NCI-H2196 treated with DMSO at 0.1 percent for 48 hours (cell line): ENCODE measurements around the gene STARD13.

Experiments
- DNase-seq: peaks from one replicate; lab custom pipeline; 2025; ENCODE audit not compliant: unreplicated experiment; lab: John Stamatoyannopoulos, UW

STARD13 gene

DNA sequence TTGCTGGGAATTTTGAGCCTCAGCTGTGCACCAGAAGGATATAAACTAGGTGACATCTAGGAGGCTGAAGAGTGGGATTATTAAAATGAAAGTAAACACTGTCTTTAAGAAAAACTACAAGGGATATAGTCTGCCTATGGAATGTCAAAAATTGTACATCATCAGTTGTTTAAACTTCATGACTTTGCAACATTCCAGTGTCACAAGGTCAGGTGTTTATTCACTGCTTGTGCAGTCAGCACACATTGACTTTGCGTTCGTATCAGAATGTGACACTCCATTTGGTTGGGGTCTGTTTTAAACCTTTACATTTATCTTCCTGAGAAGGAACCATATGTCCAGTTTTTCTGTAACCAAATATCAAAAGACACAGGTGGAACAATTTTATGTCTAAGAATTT, 183.7 kb downstream of the STARD13 start:
- DNase-seq: no peak

DNA sequence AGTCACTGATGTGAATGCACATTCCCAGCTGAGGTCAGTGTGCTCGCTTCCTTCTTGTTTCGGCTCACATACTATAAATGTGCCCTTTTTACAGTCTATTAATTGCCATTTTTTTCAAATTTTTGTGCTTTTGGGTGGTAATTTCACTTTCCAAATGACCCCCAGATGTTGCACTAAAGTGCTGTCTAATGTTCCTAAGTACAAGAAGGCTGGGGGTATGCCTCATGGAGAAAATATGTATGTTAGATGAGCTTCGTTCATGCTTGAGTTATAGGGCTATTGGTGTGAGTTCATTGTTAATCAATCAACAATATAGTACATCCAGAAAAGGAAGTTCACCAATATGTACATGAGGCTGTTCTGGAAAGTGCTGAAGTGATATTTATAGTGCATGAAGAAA, 184.7 kb downstream of the STARD13 start:
- DNase-seq: no peak

DNA sequence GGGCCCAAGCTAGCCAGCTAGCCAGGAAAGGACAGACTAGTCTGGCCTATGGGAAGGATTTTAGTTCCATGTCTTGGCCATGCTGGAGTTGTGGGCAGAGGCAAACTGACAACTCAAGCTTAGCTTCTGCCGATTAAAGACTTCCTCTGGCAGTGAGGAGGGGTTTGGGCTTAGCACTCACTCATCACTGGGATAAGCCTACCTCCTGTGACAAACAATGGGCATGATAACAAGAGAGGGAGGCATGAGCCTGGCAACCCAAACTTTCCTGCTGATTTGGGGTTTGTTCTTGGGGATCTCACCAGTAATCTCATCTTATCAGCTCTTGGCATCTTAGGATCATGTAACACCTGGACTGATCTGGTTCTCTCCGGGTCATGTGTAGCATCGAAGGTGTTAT, 185.7 kb downstream of the STARD13 start:
- DNase-seq: no peak

DNA sequence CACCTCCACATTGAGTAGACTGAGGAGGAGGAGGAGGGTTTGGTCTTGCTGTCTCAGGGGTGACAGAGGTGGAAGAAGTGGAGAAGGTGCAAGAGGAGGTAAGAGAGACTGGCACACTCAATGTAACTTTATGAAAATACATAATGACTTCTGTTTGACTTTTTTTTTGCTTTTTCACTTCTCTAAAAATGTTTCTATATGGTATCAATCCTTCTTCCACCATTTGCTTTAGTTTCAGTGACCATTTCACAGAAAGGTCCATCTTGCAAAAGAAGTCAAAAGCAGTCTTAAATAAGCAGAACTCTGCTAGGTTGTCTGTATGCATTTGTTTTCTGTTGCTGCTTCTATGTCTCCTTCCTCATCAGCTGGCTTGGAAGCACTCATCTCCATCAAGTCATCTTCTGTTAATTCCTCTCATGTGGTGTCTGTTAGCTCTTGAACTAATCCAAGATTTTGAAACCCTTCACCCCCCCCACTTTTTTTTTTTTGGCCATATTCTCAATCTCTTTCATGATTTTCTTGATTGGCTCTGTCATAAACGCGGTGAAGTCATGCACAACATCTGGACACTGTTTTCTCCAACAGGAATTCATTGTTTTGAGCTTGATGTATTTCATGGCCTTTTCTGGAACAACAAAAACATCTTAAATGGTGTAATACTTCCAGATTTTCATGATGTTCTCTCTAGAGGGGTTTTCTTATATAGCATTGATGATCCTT, 188.5 kb downstream of the STARD13 start:
- DNase-seq: no peak

DNA sequence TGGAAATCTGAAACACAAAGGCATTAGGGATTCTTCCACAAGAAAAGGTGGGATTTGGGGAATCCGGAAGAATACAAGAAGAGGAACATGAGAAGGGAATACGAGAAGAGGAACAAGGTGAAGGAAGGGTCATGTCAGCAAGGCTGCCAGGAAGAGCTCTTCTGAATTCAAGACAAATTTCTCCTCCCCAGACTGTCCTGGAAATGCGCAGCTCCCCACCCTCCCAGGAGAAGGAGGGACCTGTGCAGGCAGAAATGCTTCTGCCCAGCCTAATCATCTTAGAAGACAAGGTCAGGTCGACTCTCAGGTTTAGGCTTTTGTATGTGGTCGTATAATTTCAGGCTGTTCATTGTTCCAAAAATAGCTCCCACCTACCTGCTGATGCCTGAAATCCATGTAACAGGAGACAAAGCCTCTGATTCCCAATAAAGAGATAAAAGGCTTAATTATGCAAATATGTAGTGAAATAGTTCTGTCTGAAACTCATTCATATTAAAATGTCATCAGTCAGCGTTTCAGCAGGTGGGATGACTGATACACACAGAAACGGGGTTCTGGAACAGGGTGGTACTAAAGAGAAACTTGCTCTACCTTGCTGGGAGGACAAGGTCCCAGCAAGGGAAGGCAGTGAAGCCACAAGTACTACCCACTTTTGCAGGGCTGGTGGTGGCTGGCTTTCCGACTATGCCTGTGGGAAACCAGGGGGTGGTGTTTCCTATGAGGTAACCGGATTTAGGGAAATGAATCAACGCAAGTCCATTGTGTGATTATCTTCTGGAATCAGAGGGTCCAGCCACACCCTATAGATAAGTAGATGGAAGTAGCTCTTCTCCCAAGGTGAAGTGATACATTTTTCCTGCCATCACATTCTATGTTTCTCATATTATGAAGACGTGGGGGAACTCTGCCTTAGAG, 193.2 kb downstream of the STARD13 start:
- no peak for DNase-seq

DNA sequence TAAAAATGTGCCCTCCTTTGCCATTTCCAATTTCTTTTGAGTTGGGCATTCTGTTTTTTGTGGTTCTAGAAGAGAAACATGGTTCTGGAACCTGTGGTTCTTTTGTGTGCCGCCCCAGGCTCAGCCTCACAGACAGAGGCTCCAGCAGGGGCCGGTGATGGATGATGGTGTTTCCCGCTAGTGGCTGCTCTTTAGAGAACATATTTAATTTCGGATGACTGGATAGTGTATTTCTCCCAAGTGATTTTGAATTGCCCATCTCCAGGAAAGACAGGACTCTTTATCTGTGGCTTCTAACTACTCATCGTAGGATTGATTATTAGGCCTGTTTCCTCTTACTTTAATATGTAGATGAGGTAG, 194.2 kb downstream of the STARD13 start:
- DNase-seq: no peak

DNA sequence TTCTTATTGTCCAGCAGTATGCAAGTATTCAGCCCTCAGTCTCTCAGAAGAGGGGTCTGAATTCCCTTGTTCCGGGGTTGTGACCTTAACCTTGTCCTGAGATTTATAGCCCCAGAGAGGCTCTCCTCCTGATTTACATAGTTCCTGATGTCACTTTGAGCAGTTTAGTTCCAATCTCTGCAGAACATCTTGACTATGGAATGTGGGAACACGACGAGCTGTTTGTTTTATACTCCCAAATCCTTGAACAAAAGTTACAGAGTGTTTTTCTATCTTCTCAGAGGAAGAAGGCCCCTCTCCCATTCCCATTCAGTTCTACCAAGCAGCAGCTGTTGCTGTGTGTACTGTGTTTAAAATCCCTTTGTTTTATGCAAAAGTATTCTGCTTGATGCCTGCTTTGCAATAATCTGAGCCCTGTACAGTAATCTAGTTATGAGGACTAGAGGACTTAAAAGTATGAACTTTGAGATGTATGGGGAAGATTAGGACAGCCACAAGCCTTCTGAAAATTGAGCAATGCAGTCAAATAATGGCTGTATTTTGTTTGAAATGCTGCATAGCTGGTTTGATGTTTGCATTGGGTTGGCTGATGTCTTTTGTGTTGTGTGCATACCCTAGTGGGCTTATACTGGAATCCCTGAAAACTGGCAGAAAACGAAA, 194.7 kb downstream of the STARD13 start:
- DNase-seq: no peak

DNA sequence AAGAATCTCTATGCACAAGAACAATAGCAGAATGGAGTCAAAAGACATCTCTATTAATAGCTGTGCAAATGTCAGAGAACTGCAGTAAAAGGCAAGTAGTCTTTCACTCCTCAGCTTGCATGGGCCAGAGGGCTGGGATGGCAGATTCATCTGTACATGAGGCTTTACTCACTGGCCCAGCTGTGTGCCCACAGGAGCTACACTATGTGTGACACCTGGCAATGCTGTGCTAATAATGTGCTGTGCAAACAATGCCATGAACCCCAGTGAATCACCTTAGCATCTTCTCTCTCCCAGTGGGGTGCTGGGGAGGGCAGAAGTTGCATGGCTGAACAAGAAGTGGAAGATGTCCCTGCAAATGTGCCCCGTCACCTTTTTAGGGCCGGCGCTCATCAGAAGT, 196.2 kb downstream of the STARD13 start:
- DNase-seq: no peak

DNA sequence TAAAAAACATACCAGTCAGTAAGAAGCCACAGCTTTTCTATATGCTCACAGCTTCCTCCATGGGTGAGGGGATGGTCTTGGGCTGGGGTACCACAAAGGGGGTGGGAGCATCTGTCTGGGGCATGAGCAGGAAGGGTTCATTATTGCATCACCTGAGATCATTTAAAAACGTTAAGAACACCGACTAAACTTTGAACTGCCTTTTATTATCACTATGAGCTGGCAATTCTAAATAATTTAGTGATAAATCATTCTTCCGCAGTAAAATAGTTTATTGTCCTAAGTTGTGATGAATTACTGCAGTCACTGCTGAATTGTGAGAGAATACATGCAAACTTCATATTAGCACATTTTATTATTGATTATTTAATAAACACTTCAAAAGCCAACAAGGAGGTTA, 197.8 kb downstream of the STARD13 start:
- no peak for DNase-seq

DNA sequence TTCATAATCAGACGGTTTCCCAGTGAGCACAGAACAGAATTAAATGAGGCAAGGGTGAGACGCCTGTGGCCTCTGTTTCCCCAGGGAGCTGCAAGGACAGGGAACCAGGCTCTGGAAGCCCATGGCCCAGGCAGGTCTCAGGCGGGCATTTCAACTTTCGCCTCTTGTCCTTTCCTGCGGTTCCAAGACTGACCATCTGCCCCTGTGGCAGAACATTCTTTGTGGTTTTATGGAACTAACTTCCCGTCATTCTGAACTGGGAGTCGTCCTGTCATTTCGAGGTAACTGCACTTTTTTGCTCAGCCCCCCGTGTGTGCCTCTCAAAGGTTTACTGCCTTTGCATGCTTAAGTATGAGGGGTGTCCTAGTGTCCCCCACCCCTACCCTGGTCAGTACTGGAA, 198.5 kb downstream of the STARD13 start:
- DNase-seq: no peak

DNA sequence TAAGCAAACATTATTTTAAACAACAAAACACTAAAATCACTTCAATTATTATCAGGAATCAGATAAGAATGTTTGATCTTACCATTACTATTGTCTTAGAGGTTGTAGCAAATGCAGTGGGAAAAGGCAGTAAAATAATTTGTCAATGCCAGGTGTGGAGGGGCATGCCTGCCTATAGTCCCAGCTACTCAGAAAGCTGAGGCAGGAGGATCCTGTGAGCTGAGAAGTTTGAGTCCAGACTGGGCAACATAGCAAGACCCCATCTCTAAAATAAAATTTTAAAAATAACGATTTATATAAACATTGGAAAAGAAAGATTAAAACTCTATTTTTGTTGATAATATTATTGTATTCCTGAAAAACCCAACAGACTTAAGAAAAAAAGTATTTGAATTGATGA, 202.5 kb downstream of the STARD13 start:
- DNase-seq: no peak

DNA sequence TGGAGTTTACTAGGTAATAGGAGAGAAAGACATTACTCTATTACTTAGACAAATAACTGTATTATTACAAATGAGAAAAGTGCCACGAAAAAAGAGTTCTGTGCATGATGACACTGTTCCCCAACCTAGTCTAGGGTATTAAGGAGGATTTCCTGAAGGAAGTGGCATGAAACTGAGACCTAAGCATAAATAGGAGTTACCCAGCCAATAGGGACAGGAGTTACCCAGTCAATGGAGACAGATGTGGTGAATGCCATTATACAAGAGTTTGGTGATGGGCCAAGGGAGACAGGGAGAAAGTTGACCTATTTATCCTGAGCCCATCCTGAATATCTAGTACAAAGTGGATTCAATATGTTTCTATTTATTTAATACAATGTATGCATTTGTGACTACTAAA, 203.9 kb downstream of the STARD13 start:
- DNase-seq: no peak

DNA sequence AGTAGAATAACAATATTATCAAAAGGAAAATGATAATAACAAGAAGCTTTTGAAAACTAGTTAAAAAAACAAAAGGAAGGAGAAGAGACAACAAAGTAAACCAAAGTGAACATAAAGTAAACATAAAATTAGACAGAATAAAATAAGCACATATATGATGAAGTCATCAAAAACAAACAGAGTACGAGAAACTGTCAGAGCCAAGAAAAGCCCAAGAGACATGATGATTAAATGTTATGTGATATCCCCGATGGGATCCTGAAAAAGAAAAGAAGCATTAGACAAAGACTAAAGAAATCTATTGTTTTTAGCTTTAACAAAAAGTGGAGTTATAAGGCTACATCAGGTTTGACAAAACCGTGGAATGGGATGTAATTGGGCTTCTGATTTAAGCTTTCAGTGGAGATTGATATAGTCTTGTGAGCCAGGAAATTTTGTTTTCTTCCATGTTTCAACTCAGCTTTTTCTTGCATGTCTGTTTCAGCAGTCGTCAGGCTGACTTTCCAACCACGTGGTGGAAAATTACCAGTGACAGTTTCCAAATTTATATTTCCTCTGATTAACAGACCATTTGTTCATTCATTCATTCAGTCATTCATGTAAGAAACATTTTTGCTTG, 204.5 kb downstream of the STARD13 start:
- no peak for DNase-seq

DNA sequence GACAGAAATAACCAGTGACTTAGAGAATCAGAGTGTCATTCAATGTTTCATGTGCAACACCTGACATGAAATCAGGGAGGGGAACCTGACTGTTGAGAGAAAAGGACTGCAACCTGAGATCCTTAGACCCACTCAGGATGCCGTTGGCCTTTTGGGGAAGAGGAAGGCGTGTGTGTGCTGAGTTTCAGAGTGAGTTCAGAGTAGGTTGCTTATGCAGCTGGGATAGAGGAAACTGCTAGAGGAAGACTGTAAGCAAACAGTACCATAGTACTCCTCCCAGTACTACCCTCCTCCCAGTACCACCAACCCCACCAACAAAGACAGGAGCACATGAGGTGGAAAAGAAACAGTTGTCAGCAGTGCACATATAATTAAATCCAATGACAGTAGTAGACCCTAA, 205.6 kb downstream of the STARD13 start:
- no peak for DNase-seq

DNA sequence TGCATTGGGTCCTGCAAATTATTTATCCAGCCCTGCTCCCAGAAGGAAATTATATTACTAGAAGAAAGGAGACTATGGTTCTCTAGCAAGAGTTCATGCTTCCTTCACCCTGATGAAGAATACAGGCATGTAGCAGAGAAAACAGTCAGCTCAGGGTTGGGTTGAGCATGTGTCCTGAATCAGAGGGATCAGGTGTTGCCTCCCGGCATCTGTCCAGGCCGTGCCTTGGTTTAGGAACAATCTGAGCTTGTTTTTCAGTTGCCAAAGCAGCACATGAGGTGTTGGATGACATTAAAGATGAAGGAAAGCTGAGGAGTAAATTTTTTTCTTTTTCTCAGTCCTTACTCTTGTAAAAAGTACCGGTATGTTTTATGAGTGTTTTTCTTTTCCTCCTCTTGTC, 207.3 kb downstream of the STARD13 start:
- no peak for DNase-seq

DNA sequence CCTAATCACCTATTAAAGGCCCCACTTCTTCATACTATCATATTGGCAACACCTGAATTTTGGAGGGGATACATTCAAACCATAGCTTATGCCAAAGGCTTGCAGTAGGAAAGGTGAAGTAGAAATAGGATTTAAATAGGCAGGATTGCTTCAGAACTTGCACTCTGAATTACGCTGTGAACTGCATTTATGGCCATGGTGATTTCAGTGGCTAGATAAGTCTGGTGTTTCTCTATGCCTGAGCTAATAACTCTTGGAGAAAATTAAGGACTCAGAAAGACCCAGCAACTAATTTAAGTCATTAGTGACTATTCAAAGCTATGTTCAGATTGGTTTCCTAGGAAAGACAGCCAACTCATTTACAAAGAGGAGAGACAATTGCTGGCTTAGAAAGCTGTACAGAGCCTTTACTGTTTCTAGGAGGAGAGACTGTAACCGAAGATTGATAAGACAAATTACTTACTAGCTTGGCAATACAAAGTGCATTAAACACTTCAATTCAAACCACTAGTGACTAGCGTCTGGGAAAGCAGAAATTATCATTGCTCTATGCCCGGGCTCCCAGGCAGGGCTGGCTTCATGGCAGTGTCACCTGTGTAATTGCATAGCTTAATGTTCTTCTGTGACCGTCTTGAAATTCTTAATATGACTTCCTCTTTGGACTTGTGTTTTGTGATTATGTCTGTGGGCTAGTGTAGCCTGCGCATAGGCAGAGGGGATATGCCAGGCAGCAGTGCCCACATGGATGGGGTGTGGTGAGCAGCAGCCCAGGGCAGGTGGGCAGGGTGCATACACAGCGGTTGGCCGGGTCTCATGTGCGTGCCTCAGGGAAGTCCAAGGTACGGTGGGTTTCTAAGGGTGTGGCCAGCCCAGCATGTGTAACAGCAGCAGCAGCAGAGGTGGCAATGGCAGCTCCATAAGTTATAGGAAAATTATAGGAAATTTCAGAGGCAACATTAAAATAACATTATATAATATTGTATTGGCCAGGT, 209.3 kb downstream of the STARD13 start:
- DNase-seq: no peak

DNA sequence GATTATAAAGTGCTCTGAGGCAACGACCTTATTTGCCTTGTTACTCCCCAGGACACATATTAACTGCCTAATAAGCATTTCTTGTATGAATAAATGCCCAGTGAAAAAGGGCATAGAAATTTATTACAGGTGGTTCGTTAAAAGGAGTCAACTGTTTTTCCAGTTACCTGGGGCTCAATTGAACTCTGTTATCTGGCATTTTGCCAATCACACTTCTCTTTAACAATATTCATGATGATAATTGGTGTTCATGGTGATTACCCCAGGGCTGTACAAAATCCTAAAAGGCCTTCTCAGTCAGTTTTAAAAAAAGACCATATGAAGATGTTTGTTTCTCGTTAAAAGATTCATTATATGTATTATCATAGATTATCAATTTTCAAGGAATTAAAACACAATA, 212.2 kb downstream of the STARD13 start:
- DNase-seq: no peak

DNA sequence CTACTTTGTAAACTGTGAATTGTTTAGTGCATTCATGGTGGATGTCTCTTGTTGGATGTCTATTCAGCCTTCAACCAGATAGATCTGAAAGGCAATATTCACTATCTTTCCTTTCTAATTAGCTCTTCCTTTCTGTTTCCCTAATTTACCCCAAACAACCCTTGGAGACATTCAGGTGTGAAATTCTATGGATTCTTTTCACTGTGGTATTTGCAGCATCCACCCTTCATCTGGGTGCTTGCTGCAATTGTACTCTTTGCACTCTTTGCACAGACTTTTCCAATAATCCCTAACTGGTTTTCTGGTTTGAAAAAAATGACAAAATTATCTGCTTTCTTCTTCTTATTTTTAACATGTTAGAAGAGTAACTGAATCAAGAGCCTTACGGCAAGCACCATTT, 212.8 kb downstream of the STARD13 start:
- DNase-seq: no peak

DNA sequence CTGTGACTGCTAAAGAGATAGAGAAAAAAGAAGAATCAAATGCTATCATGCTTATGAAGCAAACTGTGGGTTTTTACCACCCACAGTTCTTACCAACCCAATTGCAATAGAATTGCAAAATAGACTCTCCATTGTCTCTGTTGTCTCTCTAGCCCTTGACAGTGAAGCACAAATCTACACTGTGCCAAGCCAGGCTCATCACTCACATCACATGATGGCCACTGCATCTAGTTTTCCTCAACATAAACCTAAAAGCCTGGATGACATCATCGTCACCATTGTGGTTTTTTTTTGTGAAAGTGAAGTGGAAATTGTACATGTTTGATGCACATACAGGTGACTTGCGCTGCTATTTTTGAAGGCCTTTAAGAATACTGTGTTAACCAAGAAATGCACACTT, 213.3 kb downstream of the STARD13 start:
- no peak for DNase-seq

DNA sequence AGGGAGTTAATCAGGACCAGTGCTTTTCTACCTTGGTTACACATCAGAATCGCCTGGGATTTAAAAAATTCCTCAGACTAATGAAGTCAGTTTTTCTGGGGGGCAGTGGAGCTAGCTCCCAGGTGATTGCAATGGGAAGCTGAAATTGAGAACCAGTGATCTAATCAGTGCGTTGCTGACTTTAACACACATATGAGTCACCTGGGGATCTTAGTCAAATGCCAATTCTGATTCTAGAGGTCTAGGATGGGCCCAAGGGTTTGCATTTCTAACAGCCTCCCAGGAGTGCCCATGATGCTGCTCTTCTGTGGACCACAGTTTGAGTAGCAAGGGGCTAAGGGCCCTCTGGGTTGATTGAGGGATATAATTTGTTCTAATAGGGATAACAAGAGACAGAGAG, 214.8 kb downstream of the STARD13 start:
- DNase-seq: no peak
